Activated CD4-positive, CD25-positive, alpha-beta regulatory T cell treated with anti-CD3 and anti-CD28 coated beads, Interleukin-2, amount 50 U/mL, for 72 hours (primary cell): ENCODE results near the gene OTOGL.
"Not testable (repeated sequence)": the region's sequence is repeated elsewhere in the genome, so short reads cannot be mapped to it uniquely, and the experiment has no call there.

Experiments used
- DNase-seq: peaks from one replicate; pipeline ENCODE4 v3.0.0; 2021

The OTOGL gene

DNA sequence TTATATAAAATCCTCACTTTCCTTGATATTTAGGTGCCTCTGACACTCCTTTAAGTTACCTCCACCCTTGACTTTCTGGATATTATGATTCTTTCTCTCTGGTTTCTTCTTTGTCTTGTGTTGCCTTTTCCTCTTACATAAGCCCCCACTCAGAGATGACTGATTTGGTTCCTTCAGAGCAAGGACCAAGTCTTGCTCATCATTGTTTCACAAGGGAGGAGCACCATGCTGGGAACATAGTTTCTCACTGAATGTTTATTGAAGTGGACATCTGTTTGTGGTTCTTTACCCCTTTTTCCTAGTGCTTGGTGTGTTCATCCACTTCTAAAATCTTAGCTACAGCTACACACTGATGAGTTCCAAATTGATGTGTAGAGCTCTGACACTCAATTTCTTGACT lies 183.4 kb downstream of the OTOGL start:
- no peak for DNase-seq

DNA sequence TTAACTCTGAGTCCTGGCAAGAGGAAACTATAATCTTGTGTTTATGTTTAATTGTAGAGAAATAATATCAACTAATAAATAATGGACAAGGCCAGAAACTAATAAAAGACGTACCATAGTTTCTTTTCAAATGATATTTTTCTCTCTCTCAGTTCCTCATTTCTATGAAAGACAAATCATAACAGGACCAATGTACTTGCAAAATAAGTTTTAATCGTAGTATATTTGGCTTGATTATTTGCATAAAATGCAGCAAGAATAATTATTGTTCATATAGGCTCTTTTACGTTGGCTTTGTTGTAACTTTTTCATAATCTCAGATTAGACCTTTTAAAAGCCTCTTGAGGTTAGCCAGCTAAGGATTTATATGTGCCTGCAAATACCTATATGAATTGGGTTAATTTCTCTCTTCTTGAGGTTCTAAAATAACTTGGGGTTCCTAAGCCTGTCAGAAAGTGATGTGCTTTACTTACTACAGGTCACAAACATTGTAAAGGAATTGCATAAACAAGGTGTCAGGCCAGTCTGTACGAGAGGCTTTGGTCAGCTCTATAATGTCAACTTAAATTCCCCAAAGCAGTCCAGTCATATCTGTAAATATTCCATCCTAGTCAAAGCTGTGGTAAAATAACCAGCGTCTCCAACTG lies 191.9 kb downstream of the OTOGL start:
- DNase-seq = no peak

DNA sequence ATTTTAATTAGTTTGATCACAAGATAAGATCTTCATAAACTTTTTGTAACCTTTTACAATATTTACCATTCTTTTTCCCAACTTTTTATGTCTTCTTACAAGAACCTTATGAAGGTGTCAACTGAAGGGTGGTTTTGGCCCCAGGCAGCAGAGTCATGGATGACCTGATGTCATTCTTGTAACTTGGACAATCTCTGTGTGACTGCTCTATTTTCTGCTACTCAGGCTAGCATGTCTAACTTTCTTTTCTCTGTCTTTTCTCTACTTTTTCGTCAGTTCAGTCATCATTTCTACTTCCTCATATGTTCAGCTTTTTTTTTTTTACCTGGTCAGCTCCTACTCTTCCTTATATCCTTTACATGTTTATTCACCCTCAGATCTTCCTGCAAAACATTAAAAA lies 194.0 kb downstream of the OTOGL start:
- no peak for DNase-seq

DNA sequence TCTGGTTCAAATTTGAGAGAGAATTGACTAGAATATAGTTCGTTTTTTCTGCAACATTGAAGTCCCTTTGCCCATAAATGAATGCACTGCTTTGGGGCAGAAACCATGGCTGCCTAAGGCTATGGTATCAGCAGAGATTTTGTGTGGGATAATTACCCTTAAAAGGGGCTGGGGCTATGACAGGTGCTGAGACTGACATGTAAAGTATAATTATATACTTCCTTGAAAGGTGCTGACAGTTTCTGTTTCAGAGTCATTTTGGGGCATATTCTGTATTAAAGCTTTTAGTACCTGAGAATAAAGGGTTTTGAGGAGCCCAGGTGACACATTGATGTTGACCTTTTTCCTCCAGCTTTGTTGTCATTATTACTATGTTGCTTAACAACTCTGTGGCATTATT lies 194.4 kb downstream of the OTOGL start:
- DNase-seq = no peak

DNA sequence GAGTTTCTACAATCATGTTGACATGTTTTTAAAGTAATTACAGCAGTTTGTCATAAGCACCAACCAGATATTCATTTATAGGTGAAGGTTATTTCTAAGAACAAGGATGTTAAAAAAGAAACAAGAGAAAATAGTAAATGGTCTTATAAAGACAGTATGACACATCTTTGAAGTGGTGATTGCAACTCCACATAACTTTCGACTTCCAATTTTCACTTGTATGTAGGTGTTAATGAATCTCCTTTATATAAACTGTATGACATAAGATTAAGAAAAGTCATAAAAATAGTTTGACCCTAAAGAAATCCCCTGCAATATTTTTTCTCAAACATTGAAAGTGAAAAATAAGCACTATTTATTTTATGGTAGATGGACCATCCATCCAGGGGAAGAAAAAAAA lies 199.9 kb downstream of the OTOGL start:
- DNase-seq = no peak

DNA sequence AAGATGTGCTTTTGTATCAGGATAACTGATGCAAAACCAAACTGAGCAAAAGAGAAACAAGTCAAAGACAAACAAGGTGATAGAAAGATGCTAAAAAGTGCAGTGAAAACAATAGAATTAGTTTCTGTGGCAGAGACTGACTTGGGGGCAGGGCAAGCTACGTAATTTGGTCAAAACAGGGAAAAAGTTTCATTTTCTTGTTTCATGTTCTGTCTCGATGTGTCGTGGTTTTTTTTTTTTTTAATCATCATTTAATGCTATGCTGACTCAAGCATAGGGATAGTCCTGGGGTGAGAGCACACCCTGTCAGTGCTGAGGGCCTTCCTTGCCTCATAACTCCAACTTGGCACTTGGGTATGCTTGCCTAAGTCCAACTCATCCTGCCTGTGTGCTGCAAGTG lies 200.6 kb downstream of the OTOGL start:
- DNase-seq = no peak

DNA sequence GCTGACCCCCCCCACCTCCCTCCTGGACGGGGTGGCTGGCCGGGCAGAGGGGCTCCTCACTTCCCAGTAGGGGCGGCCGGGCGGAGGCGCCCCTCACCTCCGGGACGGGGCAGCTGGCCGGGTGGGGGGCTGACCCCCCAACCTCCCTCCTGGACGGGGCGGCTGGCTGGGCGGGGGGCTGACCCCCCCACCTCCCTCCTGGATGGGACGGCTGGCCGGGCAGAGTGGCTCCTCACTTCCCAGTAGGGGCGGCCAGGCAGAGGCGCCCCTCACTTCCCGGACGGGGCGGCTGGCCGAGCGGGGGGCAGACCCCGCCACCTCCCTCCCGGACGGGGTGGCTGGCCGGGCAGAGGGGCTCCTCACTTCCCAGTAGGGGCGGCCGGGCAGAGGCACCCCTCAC lies 208.1 kb downstream of the OTOGL start:
- not testable (repeated sequence) for DNase-seq

DNA sequence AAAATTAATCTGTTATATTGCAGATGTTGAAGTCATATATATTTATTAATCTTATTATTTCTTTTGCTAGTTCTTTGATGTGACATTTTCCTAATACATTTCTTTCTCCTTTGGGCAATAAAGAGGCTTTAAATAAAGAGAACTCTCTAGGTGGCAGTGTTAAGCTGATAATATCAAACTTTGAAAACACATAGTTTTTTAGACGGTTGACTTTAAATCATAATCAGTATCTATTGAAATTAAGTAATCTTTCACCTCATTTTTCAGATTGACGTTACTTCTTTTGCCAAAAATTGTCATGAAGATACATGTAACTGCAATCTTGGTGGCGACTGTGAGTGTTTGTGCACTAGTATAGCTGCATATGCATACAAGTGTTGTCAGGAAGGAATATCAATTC lies 213.9 kb downstream of the OTOGL start:
- DNase-seq = no peak

DNA sequence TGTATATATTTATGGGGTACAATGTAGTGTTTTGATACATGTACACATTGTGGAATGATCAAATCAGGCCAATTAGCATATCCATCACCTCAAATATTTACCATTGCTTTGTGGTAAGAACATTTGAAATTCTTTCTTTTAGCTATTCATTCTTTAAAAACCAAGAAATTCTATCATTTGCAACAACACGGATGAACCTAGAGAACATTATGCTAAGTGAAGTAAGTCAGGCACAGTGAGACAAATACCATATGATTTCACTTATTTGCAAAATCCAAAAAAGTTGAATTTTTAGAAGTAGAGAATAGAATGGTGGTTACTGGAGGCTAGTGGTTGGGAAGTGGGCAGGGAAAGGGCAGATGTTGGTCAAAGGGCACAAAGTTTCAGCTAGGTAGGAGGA lies 215.4 kb downstream of the OTOGL start:
- no peak for DNase-seq

DNA sequence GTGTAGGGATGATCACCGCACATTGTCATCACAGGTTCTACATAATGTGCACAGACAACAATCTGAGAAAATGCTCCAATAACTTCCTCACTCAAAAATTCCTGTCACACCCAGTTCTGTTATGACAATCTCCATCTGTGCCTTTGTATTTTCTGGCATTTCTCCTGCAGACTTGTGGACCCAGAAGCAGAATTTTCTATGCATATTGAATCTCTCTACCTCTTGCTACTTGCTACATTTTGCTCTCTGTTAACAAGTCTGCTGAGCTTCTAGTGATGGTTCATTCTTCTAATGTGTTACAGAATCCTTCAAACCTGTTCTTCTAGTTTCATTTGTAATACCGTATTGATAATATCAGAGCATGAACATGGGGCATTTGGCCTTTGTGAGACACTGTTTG lies 216.9 kb downstream of the OTOGL start:
- DNase-seq = no peak

DNA sequence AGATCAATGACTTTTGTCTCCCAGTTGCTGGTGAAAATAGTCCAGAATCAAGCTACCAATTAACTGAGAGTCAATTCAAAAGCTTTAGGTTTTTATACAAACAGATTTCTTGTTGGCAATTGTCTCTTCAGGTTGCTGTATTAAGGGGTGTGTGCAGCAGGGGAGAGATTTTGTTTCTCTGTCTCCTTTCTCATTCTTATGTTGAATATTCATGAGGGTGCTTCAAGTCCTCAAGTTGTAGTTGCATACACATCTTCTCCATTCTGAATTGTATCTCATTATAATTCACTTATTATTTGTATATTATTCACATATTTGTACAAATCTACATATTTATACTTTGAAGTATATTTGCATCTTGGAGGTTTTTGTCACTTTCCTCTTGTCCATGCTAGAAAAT lies 218.0 kb downstream of the OTOGL start:
- no peak for DNase-seq

DNA sequence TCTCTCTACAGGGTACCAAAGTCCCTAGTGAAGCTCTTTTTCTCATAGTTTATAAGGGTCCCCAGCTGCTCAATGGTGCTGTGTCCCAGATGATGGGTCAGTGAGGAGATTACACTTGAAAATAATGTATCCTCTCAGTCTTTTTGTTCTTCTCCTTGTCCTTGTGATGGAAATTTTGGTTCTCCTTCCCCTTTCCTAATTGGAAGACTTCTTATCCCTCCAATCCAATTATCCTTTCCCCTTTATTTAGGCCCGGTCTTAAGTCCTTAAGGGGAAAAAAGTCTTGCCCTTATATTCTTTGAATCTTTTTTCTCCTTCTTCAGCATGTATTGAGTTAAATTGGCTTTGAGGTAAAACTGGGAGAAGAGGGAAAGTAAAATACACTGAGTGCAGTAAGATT lies 218.6 kb downstream of the OTOGL start:
- no peak for DNase-seq

DNA sequence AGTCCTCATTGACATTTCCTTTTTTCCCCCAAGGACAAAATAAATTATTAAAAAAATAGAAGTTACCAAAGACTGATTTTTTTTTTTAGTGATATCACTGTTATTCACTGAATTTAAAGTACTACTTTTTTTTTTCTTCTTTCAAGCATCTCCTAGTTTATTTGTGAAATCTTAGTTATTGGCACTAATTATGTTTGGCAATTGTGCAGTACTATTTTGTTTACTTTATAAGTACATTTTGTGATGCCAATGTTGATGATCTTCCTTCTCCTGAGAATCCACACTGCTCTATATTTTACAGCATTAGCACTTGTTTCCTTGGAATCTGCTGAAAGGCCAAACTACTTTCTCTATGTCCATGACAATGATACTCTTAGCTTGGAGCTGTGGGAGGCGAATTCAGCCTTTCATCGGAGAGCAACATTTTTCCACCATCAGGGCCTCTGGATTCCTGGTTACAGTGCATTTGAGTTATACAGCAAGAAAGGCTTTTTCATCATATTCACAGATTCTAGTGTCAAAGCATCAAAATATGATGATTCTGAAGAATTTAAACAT lies 220.9 kb downstream of the OTOGL start:
- DNase-seq = no peak

DNA sequence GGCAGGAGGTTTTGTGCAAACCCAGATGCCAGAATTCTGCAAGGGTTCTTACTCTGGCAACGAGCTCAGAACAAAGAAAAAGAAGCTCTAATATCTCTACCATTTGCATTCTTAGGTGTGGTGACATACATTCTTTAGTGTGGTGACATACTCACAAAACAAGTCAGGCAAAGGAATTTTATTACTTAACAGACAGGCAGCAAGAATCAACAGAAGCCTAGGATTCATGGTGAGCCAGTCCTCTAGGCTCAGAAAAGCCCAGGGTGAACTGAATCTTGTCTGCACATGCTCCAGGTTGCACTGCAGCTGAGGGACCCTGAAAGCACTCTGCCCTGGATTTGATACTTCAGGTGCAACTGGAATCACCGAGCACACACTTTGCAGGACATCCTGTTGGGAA lies 222.3 kb downstream of the OTOGL start:
- DNase-seq = no peak

DNA sequence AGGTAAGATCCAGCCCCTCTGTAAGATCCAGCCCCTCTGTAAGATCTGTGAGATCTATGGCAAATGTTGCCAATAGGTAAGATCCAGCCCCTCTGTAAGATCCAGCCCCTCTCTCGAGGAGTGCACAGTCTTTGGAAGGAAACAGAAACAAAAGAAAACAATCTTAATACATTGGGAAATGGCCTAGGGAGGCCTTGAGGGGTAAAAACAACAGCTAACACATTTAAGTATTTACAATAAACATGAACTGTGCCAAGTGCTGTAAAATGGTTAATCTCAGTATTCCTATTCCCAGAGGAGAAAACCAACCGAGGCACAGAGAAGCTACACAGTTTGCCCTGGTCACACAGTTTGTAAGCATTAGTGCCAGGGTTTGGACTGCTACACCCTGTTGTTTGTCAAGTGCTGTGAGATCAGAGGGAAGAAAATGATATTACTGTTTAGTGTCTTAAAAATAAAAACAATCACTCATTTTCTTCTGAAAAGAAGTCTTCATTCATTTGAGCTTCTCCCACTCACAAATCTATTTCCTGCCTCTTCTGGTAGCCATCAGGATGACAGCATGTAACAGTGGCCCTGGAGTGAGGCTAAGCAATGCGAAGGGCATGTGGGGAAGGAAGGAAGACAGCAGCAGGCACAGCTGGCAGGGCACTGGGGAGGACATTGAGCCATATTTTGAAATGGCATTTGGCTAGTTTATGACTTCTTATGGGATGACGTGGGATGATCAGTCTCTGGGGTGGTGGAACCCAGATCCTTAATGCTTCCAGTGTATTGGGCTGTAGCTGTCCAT lies 226.0 kb downstream of the OTOGL start:
- DNase-seq = no peak

DNA sequence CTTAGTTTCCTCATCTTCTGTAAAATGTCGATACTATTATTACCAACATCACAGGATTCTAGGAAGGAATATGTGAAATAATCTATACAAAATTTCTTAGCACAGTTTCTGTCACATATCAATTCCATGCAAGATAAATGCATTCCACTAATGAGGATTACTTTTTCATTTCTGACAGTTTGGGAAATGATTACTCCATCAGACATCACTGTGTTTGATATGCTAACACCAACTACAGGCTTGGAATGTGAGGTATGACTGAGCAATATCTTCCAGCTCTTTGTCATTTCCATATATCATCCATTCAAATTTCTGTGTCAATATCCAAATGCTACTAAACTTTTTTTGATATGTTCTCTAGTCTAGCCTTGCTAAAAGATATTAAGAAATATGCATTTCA lies 233.5 kb downstream of the OTOGL start:
- no peak for DNase-seq

DNA sequence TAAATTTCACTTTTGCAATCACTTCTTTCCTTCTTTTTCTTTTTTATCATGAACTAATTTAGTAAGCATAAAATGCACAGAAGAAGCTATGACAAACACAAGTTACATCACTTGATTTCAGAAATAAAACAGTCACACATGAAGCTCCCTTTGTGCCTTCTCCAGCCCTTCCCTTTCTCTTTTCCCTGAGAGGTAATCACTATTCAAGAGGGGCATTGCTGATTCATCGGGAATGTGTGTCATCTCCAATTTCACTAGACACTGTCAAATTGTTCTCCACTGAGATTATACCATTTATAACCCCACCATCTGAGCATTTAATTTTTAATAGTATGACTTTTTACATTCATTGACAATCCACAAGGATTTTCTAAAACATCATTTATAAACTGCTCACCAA lies 253.1 kb downstream of the OTOGL start:
- DNase-seq = no peak

DNA sequence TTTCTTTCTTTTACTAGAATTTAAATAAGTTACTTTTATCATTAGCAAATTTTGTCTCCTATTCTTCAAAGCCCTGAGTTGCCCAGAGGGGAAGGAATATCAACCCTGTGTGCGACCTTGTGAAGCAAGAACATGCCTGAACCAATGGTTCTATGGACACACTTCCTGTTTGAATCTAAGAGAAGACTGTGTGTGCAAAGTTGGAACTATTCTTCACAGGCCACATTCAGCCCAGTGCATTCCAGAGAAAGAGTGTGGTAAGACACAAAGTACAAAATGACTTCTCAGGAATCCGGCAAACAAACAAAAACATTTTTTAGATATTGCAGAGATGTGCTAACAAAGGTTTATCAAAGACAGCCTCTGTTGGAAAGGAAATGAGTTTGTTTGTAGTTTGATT lies 253.9 kb downstream of the OTOGL start:
- DNase-seq = no peak

DNA sequence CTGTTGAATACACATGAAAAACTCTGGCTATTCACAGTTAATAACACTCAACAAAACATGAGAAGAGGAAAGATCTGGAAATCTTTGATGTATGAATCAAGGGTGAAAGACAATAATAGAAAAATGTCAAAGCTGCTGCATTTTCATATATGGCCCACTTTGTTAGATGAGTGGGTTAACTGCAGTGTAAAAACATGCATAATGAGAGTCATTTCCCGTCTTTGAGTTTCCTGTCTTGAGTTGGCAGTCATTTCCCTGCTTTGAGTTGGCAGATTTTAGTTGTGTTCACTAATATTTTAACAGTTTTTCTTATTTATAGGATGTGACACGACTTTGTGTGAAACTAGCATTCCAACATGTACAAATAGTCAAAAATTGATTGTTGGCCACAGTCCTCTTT lies 256.8 kb downstream of the OTOGL start:
- no peak for DNase-seq

DNA sequence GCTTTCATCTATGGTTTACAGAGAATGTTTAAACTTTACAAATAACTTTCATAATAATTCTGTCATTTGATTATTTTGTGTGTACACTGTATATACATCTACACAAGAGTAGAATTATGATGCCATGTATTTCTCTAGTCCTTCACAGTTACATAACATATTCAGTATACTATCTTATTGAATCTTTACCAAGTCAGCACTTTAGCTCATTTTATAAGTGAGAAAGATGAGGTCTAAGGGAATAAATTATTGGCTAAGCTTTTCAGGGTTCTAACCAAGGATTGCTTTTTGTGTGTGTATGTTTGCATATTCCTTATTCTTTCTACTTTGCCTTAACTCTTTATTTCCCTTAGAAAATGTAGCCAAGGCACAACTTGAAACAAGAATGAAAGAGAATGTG lies 260.4 kb downstream of the OTOGL start:
- no peak for DNase-seq

DNA sequence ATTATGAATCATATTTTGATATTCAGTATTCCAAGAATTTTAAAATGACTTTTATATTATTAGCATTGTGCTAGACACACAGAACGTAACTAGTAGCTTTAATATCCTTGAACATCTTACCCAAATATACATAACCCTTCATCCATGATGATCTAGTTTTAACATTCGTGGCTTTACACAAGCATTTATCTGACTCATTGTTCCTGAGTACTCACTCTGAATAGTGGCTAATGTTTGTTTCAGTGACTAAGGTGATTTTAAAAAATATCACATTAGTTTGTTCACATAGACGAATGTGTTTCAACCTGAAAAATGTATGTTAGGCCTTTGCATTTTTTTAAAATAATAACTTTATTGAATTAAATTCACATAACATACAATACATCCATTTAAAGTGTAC lies 264.7 kb downstream of the OTOGL start:
- no peak for DNase-seq

DNA sequence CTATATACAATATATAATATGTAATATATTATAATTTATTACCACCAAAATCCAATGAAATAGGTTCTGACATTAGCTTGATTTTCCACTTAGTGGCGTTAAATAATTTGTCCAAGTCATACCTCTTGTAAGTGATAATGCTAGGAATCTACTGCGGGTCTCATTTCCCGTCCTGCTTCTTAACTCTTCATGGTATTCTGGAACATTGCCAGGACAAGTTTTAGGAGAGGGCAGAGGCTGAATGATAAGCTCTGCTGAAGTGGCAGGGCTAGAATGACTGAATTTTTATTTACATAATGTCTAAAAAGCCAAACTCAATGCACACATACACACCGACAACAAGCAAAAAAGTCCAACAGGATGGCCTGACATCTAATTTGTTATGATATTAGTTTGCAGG lies 274.3 kb downstream of the OTOGL start:
- no peak for DNase-seq

DNA sequence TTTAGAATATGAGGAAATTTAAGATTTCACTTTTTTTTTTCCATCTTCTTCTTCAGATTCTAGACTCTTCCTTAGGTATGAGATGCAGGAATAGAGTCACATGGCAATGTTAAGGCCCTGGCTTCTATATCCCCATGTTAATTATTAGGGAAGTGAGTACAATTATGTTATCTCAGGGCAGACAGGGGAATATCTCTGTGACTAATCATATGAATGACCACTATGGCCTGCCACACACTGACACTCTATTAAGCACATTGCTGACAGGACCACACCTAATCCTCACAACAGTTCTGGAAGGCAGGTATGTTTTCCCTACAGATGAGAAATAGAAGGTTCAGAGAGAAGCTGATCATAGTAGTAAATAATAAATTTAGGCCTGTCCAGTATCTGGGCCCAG lies 275.3 kb downstream of the OTOGL start:
- DNase-seq = no peak

DNA sequence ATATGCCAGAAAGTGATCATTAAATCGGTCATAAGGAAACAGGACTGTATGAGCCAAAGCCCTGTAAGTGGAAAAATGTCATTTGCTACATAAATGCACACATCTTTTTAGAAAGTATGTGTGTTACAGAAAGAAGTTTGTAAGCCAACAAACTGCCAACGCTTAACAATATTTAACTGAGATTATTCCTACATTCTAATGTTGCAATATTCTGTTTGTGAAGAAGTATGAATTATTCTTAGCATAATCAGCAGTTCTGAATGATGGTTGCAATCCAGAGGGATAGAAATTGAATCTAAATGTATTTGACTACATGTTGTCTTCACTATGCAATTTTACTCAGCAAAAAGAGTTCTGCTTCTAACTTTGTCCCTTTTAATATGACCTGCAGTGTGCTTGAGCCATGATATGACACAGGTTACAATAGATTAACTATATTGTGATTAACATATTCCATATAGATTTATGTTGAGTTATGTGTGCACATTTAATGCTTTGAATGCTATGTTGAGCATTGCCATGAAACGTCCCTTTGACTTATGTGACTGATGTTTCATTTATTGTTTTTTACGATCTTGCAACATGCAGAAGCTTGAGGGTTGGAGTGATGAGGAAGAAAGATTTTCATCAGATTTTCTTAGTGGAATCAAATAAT lies 277.9 kb downstream of the OTOGL start:
- DNase-seq = no peak
